Activated CD8-positive, alpha-beta memory T cell treated with anti-CD3 and anti-CD28 coated beads, Interleukin-2, amount 50 U/mL, for 24 hours (primary cell): ENCODE measurements around the gene CRCP.

Experiments used
- DNase-seq: peaks from one replicate; pipeline ENCODE4 v3.0.0-alpha.2; 2020; ENCODE audit errors: extremely low read depth

CRCP gene

GRCh38 chr7:66189695-66190503 lies 75.3 kb downstream of the CRCP start:
- DNase-seq, result no peak

GRCh38 chr7:66190504-66190857 lies 75.8 kb downstream of the CRCP start:
- no peak for DNase-seq

GRCh38 chr7:66193146-66193725 lies 78.6 kb downstream of the CRCP start:
- no peak for DNase-seq

- DNase-seq, result no peak
These were observed 83.8 kb downstream of the CRCP start for GRCh38 chr7:66198469-66198868.

GRCh38 chr7:66198956-66199355 lies 84.3 kb downstream of the CRCP start:
- DNase-seq, result no peak

- DNase-seq, result no peak
These were observed 87.8 kb downstream of the CRCP start for GRCh38 chr7:66202441-66202840.
